HG02852 (cell line): ENCODE measurements around the gene DDAH2.

ENCODE experiments used
- ATAC-seq: cut with Tn5 transposase; IDR thresholded peaks from one replicate; pipeline ENCODE4 v1.9.1; 2021; ENCODE audit warnings: mild to moderate bottlenecking, moderate library complexity; ENCODE audit not compliant: unreplicated experiment

Gene DDAH2

DNA sequence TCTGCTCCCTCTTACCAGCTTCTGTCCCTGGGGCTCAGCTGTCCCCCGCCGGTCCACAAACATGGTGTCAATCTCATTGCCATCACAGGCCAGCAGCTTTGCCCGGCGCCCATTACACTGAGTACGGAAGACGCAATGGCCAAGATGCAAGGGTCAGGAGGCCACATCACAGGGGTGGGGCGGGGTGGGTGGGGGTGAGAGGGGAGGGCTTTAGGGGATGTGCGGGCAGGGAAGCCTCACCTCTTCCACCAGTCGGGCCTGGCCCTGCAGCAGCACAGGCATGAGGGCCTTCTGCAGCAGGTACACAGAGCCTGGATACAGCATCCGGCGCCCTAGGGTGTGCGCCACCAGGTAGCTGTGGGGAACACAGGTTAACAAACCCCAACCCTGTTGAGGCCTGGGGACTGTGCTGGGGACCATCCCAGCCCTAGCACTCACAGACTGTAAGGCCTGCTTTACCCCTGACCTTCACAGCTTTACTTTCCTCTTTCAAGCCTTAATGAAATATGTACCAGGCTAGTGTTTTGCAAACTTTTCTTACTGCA, 37.5 kb downstream of the DDAH2 start:
- ATAC-seq: no peak

DNA sequence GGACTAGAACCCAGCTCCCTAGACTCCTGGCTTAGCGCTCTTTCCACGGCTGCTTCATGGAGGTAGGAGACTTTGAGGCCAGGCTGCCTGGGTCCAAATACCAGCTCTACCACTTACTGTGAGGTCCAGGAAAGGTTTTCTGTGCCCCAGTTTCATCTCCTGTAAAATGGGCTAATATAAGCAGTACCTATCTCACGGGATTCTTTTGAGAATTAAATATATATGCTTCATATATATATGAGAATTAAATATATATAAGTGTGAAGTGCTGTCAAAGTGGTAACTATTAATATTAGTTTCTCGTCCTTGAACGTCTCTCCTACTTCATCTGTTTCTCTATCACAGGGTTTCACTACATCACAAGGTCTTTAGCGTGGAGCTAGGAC, 38.0 kb downstream of the DDAH2 start:
- ATAC-seq: no peak

DNA sequence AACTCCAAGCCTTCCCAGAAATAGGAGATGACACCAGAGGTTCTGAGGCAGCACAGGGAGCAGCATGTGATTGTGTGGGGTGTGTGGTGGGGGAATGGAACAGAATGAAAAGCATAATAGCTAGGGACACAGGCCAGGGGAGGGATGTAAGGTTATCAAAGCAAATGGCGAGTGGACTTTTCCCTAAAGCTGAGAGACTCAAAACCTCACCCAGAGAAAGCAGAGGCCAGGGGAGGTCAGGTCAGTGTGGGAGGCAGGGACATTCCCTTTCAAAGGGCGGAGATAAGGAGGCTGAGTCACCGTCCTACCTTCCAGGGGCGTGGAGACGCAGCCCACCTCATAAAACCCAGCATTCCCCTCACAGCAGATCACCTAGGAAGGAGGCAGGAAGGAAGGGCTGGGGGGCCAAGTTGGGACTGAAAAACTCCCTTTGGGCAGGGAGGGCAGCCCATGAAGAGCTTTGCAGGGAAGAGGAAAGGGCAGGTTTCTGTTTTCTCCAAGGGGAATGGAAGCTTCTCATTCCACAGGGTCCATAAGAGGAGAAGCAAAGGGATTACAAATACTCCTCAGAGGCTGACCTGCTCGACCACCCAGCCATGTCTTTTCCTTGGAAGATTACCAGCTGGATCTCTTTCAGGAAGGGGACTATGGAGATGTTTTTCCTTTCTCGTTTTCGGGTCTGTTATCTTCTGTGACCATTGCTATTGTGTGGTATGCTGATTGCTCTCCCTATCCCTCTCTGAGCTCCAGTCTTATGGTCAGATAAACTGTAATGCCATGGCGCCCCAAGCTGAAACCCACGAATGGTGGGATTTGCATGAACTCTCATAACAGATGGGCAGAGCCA, 38.6 kb downstream of the DDAH2 start:
- ATAC-seq: no peak

DNA sequence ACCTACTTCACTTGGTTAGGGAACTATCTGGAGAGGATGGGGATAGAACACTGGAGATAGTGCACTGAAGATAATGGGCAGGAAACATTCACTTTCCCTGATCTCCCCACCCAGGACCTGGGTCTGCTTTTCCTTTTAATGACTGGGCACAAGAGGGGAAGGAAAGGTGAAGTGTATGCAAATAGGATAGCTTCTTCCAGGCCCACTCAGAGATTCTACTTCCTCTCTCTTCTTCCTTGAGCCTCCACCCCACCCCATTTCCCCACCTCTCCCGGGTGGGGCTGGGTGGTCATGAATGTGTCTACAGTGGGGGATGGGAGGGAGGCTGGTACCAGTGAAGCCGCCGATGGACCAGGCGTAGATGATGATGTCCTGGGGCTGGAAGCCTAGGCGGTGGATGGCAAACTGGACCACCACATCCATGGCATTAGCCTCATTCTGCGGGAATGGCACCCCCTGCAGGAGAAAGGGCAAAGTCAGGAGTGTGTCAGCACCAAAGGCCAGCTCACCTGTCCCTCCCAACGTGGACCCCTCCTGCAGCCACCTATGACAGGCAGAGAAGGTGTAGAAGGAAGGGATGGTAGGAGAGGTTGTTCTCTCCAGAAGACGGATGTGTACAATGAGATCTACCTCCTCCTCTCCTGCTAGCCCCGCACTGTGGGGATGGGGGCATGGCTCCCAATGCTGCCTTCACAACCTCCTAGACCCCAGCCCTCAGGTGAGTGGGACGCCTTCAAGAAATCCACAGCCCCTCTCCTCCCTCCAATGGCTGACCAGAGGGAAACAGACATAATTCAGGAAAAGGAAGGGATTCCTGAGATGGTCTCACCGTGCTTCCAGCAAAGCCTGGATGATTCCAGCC, 39.6 kb downstream of the DDAH2 start:
- ATAC-seq: no peak

GRCh38 chr6:31687860-31688693, 41.0 kb downstream of the DDAH2 start:
- no peak for ATAC-seq

DNA sequence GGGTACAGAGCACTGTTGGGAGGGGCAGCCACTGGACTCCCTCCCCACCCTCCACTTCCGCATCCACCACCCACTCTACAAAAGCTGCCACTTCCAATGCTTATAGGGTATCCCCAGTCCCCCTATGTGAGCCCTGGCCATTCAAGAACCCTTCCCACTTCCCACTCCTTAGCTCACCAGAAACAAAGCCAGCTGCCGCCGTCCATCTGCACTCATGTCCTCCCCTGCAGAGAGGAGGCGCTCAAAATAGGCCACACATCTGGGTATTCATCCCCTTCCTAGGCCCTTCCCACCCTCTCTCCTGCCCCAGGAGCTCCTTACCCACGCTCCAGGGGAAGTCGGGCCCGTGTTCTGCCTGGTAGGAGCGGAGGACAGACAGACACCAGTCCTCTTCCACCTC, 41.8 kb downstream of the DDAH2 start:
- no peak for ATAC-seq

- ATAC-seq: no peak
Observed at GRCh38 chr6:31686483-31686882, 42.6 kb downstream of the DDAH2 start.

DNA sequence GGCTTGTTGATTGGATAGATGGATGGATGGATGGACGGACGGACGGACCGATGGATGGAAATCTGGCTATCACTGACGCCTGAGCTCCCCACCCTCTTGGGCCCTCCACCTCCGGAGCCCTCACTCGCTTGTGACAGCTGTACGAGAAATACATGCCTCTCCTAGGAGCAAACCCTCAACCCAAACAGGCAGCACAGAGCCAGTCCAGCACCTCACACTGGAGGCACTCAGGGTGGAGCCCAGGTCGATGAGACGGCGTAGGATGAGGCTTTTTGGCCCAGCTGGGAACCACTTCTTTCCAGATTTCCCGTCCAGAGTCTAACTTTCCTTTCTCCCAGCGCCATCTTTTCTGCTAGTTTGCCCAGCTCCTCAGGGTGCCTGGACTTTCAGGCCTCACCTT, 45.5 kb downstream of the DDAH2 start:
- no peak for ATAC-seq

GRCh38 chr6:31681135-31681671, 47.9 kb downstream of the DDAH2 start:
- ATAC-seq: no peak

- ATAC-seq: no peak
Observed at GRCh38 chr6:31680226-31681134, 48.6 kb downstream of the DDAH2 start, which contains the start of gene LY6G5C. TSS of gene LY6G5C (minus strand) at chr6:31681067. CDS start at chr6:31680373, 694 bp downstream.

DNA sequence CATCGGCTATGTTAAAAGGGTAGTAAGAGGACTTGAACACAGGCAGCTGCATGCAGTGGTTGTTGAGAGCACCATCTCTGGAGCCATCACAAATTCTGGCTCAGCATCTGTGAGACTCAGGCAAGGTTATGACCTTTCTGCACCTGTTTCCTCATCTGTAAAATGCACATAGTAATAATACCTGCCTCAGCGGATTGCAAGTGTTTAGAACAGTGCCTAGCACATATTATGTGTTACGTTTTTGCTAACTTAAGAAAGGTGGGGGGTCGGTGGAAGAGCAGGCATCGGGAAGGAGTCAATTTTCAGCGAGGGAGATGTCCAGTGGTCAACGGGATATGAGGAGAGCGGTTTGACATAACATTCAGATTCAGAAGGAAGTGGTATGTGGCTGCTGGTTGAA, 51.1 kb downstream of the DDAH2 start:
- no peak for ATAC-seq
